GM18867 (cell line): ENCODE data around the gene METTL25.

Experiments
- ATAC-seq: cut with Tn5 transposase; IDR thresholded peaks from one replicate; pipeline ENCODE4 v1.9.1; 2021; ENCODE audit warnings: mild to moderate bottlenecking, moderate library complexity; ENCODE audit not compliant: unreplicated experiment

METTL25 gene

GRCh38 chr12:82461836-82462235, 103.5 kb downstream of the METTL25 start:
- no peak for ATAC-seq

GRCh38 chr12:82468563-82468962, 110.2 kb downstream of the METTL25 start:
- no peak for ATAC-seq

- no peak for ATAC-seq
These were observed 112.7 kb downstream of the METTL25 start for GRCh38 chr12:82470906-82471512.

GRCh38 chr12:82473111-82473754, 114.9 kb downstream of the METTL25 start:
- no peak for ATAC-seq

- ATAC-seq: peak; percentile 87
These were observed 116.0 kb downstream of the METTL25 start for GRCh38 chr12:82474181-82474797.

GRCh38 chr12:82474798-82475184, 116.5 kb downstream of the METTL25 start:
- no peak for ATAC-seq

GRCh38 chr12:82475211-82475610, 116.9 kb downstream of the METTL25 start:
- no peak for ATAC-seq

GRCh38 chr12:82476511-82476910, 118.2 kb downstream of the METTL25 start:
- no peak for ATAC-seq

- ATAC-seq: no peak
These were observed 121.2 kb downstream of the METTL25 start for GRCh38 chr12:82479511-82479910.

- no peak for ATAC-seq
These were observed 122.3 kb downstream of the METTL25 start for GRCh38 chr12:82480606-82481005.

- ATAC-seq: peak; percentile 42
These were observed 123.6 kb downstream of the METTL25 start for GRCh38 chr12:82481954-82482353.

- no peak for ATAC-seq
These were observed 128.4 kb downstream of the METTL25 start for GRCh38 chr12:82486524-82487235.

GRCh38 chr12:82504409-82504808, 146.1 kb downstream of the METTL25 start:
- ATAC-seq: no peak

GRCh38 chr12:82505150-82505549, 146.8 kb downstream of the METTL25 start:
- ATAC-seq: no peak

GRCh38 chr12:82507686-82508085, 149.4 kb downstream of the METTL25 start:
- no peak for ATAC-seq

GRCh38 chr12:82510386-82510785, 152.1 kb downstream of the METTL25 start:
- no peak for ATAC-seq

- no peak for ATAC-seq
These were observed 156.6 kb downstream of the METTL25 start for GRCh38 chr12:82514880-82515279.

GRCh38 chr12:82515652-82516051, 157.3 kb downstream of the METTL25 start:
- ATAC-seq: no peak

- peak; percentile 92 for ATAC-seq
These were observed 158.7 kb downstream of the METTL25 start for GRCh38 chr12:82517027-82517426.

- no peak for ATAC-seq
These were observed 159.5 kb downstream of the METTL25 start for GRCh38 chr12:82517808-82518207.

GRCh38 chr12:82519510-82519909, 161.2 kb downstream of the METTL25 start:
- no peak for ATAC-seq

- no peak for ATAC-seq
These were observed 164.0 kb downstream of the METTL25 start for GRCh38 chr12:82522285-82522684.
